Neuronal stem cell (in vitro differentiated cells): ENCODE data around the gene LITAF.
A peak's percentile ranks its signal among the peaks of the same experiment; 100 is the strongest.
"Not testable (repeated sequence)": the region's sequence is repeated elsewhere in the genome, so short reads cannot be mapped to it uniquely, and the experiment has no call there.

Source experiments
- DNase-seq: peaks from one replicate; pipeline ENCODE4 v3.0.0-alpha.2; 2013; ENCODE audit warnings: low spot score
- H2AFZ ChIP-seq: one replicate; pipeline ENCODE4 v1.6.1; 2013; ENCODE audit warnings: mild to moderate bottlenecking, low read length, inconsistent platforms
- H2AK5ac ChIP-seq: 2 replicates; pipeline ENCODE4 v1.6.1; 2013; ENCODE audit warnings: low read depth, mild to moderate bottlenecking, inconsistent platforms, low read length, moderate library complexity, mixed read lengths
- H2BK120ac ChIP-seq: 2 replicates; pipeline ENCODE4 v1.6.1; 2013; ENCODE audit warnings: low read depth, mild to moderate bottlenecking, inconsistent platforms, low read length, moderate library complexity, mixed read lengths
- H2BK12ac ChIP-seq: one replicate; pipeline ENCODE4 v1.6.1; 2013; ENCODE audit warnings: low read length, inconsistent platforms
- H2BK15ac ChIP-seq: 2 replicates; pipeline ENCODE4 v1.6.1; 2013; ENCODE audit warnings: mild to moderate bottlenecking, low read length, inconsistent platforms, mixed read lengths
- H2BK5ac ChIP-seq: one replicate; pipeline ENCODE4 v1.6.1; 2013; ENCODE audit warnings: inconsistent platforms, mild to moderate bottlenecking, low read length, moderate library complexity
- H3K14ac ChIP-seq: one replicate; pipeline ENCODE4 v1.6.1; 2013; ENCODE audit warnings: low read length, inconsistent platforms
- H3K18ac ChIP-seq: 2 replicates; pipeline ENCODE4 v1.6.1; 2013; ENCODE audit warnings: low read length, inconsistent platforms
- H3K23ac ChIP-seq: 2 replicates; pipeline ENCODE4 v1.6.1; 2013; ENCODE audit warnings: low read depth, mild to moderate bottlenecking, mixed read lengths, low read length, inconsistent platforms; ENCODE audit not compliant: poor library complexity
- H3K27ac ChIP-seq: replicated peaks from 3 replicates; pipeline ENCODE4 v1.5.1; 2013; ENCODE audit warnings: low read length, inconsistent platforms
- H3K27me3 ChIP-seq, 3 experiments: 2 replicates each; pipeline ENCODE4 v1.6.1; 2013; ENCODE audit warnings: low read length in 3 of 3, mild to moderate bottlenecking in 2 of 3, inconsistent platforms in 1 of 3, low read depth in 1 of 3, mixed read lengths in 1 of 3, moderate library complexity in 1 of 3; ENCODE audit not compliant: control insufficient read depth in 3 of 3, insufficient read depth in 3 of 3
- H3K36me3 ChIP-seq, 2 donors: replicated peaks in 1 of 2; 2 replicates each; pipeline ENCODE4 v1.6.1; 2013; ENCODE audit warnings: low read length in 2 of 2; ENCODE audit not compliant: control insufficient read depth in 2 of 2, insufficient read depth in 2 of 2
- H3K4ac ChIP-seq: 2 replicates; pipeline ENCODE4 v1.6.1; 2013; ENCODE audit warnings: inconsistent platforms, mild to moderate bottlenecking, low read length, moderate library complexity
- H3K4me1 ChIP-seq, 2 donors: 1 replicate in 1 of 2; 2 replicates in 1 of 2; pipeline ENCODE4 v1.6.1; 2013; ENCODE audit warnings: low read length in 2 of 2, low read depth in 1 of 2; ENCODE audit not compliant: control insufficient read depth in 2 of 2, insufficient read depth in 1 of 2
- H3K4me2 ChIP-seq: one replicate; pipeline ENCODE4 v1.6.1; 2013; ENCODE audit warnings: mild to moderate bottlenecking, low read length, inconsistent platforms; ENCODE audit not compliant: insufficient read depth, poor library complexity, severe bottlenecking
- H3K4me3 ChIP-seq, 2 donors: 2 replicates each; pipeline ENCODE4 v1.5.1; 2013; ENCODE audit warnings: low read length in 2 of 2, mild to moderate bottlenecking in 2 of 2, inconsistent platforms in 1 of 2, moderate library complexity in 1 of 2
- H3K79me1 ChIP-seq: one replicate; pipeline ENCODE4 v1.6.1; 2013; ENCODE audit warnings: low read depth, mild to moderate bottlenecking, inconsistent platforms, low read length, moderate library complexity
- H3K9ac ChIP-seq: one replicate; pipeline ENCODE4 v1.6.1; 2013; ENCODE audit warnings: mild to moderate bottlenecking, low read depth, low read length, inconsistent platforms; ENCODE audit not compliant: poor library complexity
- H3K9me3 ChIP-seq, 2 donors: replicated peaks in 1 of 2; 2 replicates each; pipeline versions ENCODE3 to v1.6.1; 2013; ENCODE audit warnings: low read length in 2 of 2, mild to moderate bottlenecking in 2 of 2, inconsistent platforms in 1 of 2, low read depth in 1 of 2, mixed read lengths in 1 of 2, moderate library complexity in 1 of 2; ENCODE audit not compliant: control insufficient read depth in 2 of 2, insufficient read depth in 1 of 2
- H4K8ac ChIP-seq: one replicate; pipeline ENCODE4 v1.6.1; 2013; ENCODE audit warnings: low read depth, mild to moderate bottlenecking, inconsistent platforms, low read length, moderate library complexity
- H4K91ac ChIP-seq: one replicate; pipeline ENCODE4 v1.6.1; 2013; ENCODE audit warnings: low read length, low read depth, mild to moderate bottlenecking, inconsistent platforms; ENCODE audit not compliant: poor library complexity
- WGBS, 2 donors: extraction: QIAGEN DNeasy Blood & Tissue Kit; methylation state at CpG; one replicate each; pipeline ENCODE4 v1.1.7; 2013; ENCODE audit warnings: missing lambda C conversion rate in 2 of 2, mixed read lengths in 1 of 2; ENCODE audit not compliant: insufficient read length in 2 of 2, insufficient replicate concordance in 1 of 2; ENCODE audit errors: extremely low coverage in 2 of 2; 5-methylcytosine and 5-hydroxymethylcytosine counted together

The LITAF gene

DNA sequence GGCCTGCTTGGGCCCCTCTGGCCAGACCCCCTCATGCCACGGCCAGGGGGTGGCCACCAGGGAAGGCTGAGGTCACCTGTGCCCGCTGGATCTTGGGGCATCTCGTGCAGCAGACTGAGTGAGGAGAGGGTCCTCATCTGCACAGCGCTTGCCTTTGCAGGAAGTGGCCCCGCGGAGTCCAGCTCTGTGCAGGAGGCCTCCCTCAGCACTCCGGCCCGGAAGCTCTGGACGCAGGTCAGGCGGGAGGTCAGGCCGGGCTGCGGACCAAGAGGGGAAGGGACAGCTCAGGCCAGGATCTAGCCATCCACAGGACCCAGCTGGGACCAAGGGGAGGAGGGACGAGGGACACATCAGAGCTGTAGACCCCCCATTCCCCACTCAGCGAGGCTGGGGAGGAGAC lies 72.4 kb downstream of the LITAF start:
- no peak overlapping the region for H3K4ac ChIP-seq
- H3K9ac ChIP-seq = peak overlapping the region; percentile 2

DNA sequence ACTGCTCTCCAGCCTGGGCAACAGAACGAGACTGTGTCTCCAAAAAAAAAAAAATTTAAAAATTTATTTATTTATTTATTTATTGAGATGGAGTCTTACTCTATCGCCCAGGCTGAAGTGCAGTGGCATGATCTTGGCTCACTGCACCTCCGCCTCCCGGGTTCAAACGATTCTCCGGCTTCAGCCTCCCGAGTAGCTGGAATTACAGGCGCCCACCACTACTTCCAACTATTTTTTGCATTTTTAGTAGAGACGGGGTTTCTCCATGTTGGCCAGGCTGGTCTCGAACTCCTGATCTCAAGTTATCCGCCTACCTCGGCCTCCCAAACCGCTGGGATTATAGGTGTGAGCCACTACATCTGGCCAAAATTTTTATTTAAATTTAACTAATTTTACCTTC lies 73.4 kb downstream of the LITAF start:
- H3K4ac ChIP-seq = not testable (repeated sequence)

More for the DNA sequence above, 72.4 kb downstream of the LITAF start:
- peak overlapping the region; percentile 93 for H2BK15ac ChIP-seq
- no peak for DNase-seq
- H3K14ac ChIP-seq = no peak overlapping the region
- no peak overlapping the region for H3K4me2 ChIP-seq
- H2BK120ac ChIP-seq = peak overlapping the region; percentile 62
- H2BK12ac ChIP-seq = peak overlapping the region; percentile 0
- H3K4me3 ChIP-seq = no peak overlapping the region
- peaks cover 14 to 20% of the 10 kb centered on the region in 2 donors for H3K4me1 ChIP-seq
- no peaks in the 10 kb centered on the region for H3K79me1 ChIP-seq
- WGBS, 2 donors = no CpG with 5 or more reads among the region's 14 CpGs
- H2BK5ac ChIP-seq = peak overlapping the region; percentile 19
- peak overlapping the region; percentile 92 for H3K18ac ChIP-seq
- H3K27me3 ChIP-seq = no peaks in the 10 kb centered on the region
- no peak overlapping the region for H4K91ac ChIP-seq
- peak overlapping the region; percentile 65 for H3K23ac ChIP-seq
- H3K36me3 ChIP-seq = no peaks in the 10 kb centered on the region
- H3K9me3 ChIP-seq = peaks cover 0 to 4% of the 10 kb centered on the region in 2 donors
- H3K27ac ChIP-seq = no peak overlapping the region
- peak overlapping the region; percentile 57 for H2AFZ ChIP-seq
- no peak overlapping the region for H4K8ac ChIP-seq
- peak overlapping the region; percentile 41 for H2AK5ac ChIP-seq

DNA sequence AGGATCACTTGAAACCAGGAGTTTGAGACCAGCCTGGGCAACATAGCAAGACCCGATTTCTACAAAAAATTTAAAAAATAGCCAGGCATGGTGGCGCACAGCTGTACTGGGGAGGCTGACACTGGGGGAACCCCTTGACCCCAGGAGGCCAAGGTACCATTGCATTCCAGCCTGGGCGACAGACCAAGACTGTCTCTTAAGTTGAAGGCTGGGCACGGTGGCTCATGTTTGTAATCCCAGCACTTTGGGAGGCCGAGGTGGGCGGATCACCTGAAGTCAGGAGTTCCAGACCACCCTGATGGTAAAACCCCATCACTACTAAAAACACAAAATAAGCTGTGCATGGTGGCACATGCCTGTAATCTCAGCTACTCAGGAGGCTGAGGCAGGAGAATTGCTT lies 74.9 kb downstream of the LITAF start:
- H3K27ac ChIP-seq = no peak overlapping the region
- no peak overlapping the region for H2BK120ac ChIP-seq
- H4K8ac ChIP-seq = no peak overlapping the region
- H2BK12ac ChIP-seq = no peak overlapping the region
- no peak overlapping the region for H3K4me2 ChIP-seq
- H2BK15ac ChIP-seq = no peak overlapping the region
- no peaks in the 10 kb centered on the region for H3K36me3 ChIP-seq
- no CpG with 5 or more reads among the region's 6 CpGs for WGBS, 2 donors
- no peak overlapping the region for H3K4me3 ChIP-seq
- H4K91ac ChIP-seq = no peak overlapping the region
- H3K18ac ChIP-seq = no peak overlapping the region
- DNase-seq = no peak
- H3K9ac ChIP-seq = no peak overlapping the region
- H3K14ac ChIP-seq = no peak overlapping the region
- H2AK5ac ChIP-seq = no peak overlapping the region
- no peak overlapping the region for H3K4ac ChIP-seq
- no peaks in the 10 kb centered on the region for H3K27me3 ChIP-seq
- H3K23ac ChIP-seq = no peak overlapping the region
- peaks cover 8 to 9% of the 10 kb centered on the region in 2 donors for H3K4me1 ChIP-seq
- no peak overlapping the region for H2BK5ac ChIP-seq
- H3K79me1 ChIP-seq = no peaks in the 10 kb centered on the region
- no peak overlapping the region for H2AFZ ChIP-seq
- no peaks in the 10 kb centered on the region for H3K9me3 ChIP-seq

More for the DNA sequence above, 73.4 kb downstream of the LITAF start:
- not testable (repeated sequence) for H4K91ac ChIP-seq, H2AK5ac ChIP-seq, H3K9ac ChIP-seq, H3K79me1 ChIP-seq, H2BK5ac ChIP-seq, H3K36me3 ChIP-seq, H4K8ac ChIP-seq, DNase-seq, H3K14ac ChIP-seq, H3K27ac ChIP-seq, H2BK12ac ChIP-seq, H3K4me2 ChIP-seq, H3K23ac ChIP-seq, H2AFZ ChIP-seq, H3K4me3 ChIP-seq, H3K18ac ChIP-seq, H2BK120ac ChIP-seq, H3K9me3 ChIP-seq, H2BK15ac ChIP-seq, H3K27me3 ChIP-seq
- WGBS, 2 donors = no CpG with 5 or more reads among the region's 13 CpGs
- H3K4me1 ChIP-seq = peaks cover 14 to 16% of the 10 kb centered on the region in 2 donors

DNA sequence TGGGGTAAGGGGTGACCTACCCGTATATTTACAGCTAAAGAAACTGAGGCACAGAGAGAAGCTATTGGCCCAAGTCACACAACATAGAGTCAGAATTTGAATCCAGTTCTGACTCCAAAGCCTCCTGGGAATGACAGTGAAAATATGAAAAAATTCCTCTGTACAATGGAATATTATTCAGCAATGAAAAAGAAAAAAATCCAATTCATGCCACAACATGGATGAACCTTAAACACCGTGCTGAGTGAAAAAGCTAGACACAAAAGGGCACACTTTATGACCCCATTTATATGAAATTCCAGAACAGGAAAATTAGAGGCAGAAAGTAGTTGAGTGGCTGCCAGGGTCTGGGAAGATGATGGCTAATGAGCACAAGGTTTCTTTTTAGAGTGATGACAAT lies 75.4 kb downstream of the LITAF start:
- Histone ChIP-seq H2BK5ac (no peak overlapping the region), H2BK15ac (no peak overlapping the region), H3K9me3 (no peaks in the 10 kb centered on the region), H3K27ac (no peak overlapping the region), H3K14ac (no peak overlapping the region), H3K4me2 (no peak overlapping the region), H4K91ac (no peak overlapping the region), H2AFZ (no peak overlapping the region), H2AK5ac (no peak overlapping the region), H3K23ac (no peak overlapping the region), H2BK12ac (no peak overlapping the region), H3K9ac (no peak overlapping the region), H3K27me3 (no peaks in the 10 kb centered on the region), H4K8ac (no peak overlapping the region), H3K4ac (no peak overlapping the region), H3K79me1 (no peaks in the 10 kb centered on the region), H3K18ac (no peak overlapping the region), H3K36me3 (no peaks in the 10 kb centered on the region), H2BK120ac (no peak overlapping the region), H3K4me3 (no peak overlapping the region), H3K4me1 (peaks cover 12% of the 10 kb centered on the region in 2 donors)
- DNase-seq = no peak
- WGBS, 2 donors = no CpG with 5 or more reads among the region's 2 CpGs
